Endometrium (tissue), 2 donors: ENCODE results near the gene WDR90.

Source experiments
- FAIRE-seq: peaks from 2 replicates; lab custom pipeline; 2012; peaks lifted over from hg19 to GRCh38; lab: Jason Lieb, UNC
- donor health status: control.
- donor health status: control.

WDR90 gene

GRCh38 chr16:638836-639235 lies 10.3 kb upstream of the WDR90 start:
- no peak for FAIRE-seq

- FAIRE-seq = no peak
These were observed 8.6 kb upstream of the WDR90 start for GRCh38 chr16:640614-641013.

GRCh38 chr16:641326-642188 lies 7.6 kb upstream of the WDR90 start, which contains the start of gene MCRIP2:
MCRIP2 (plus strand) TSS chr16:641828; CDS start chr16:641992, 164 bp downstream.
- FAIRE-seq = no peak

GRCh38 chr16:642189-643049 lies 6.7 kb upstream of the WDR90 start:
- FAIRE-seq = no peak

GRCh38 chr16:643050-643368 lies 6.2 kb upstream of the WDR90 start:
- no peak for FAIRE-seq

- FAIRE-seq = no peak
These were observed 4.6 kb upstream of the WDR90 start for GRCh38 chr16:644556-644955.

- FAIRE-seq = no peak
These were observed 3.1 kb upstream of the WDR90 start for GRCh38 chr16:645852-646678.

GRCh38 chr16:646679-647172 lies 2.4 kb upstream of the WDR90 start:
- FAIRE-seq = no peak

- no peak for FAIRE-seq
These were observed 1.8 kb upstream of the WDR90 start for GRCh38 chr16:647173-647902.

GRCh38 chr16:648071-648780 lies 939 bp upstream of the WDR90 start:
- FAIRE-seq = no peak

- no peak for FAIRE-seq
These were observed 466 bp downstream of the WDR90 start for GRCh38 chr16:649631-650030.

GRCh38 chr16:651844-652243 lies 2.7 kb downstream of the WDR90 start:
- no peak for FAIRE-seq

GRCh38 chr16:652454-653305 lies 3.5 kb downstream of the WDR90 start:
- no peak for FAIRE-seq

GRCh38 chr16:654034-654433 lies 4.9 kb downstream of the WDR90 start:
- FAIRE-seq = no peak

GRCh38 chr16:657487-657886 lies 8.3 kb downstream of the WDR90 start:
- no peak for FAIRE-seq

- no peak for FAIRE-seq
These were observed 9.8 kb downstream of the WDR90 start for GRCh38 chr16:658679-659571.

- no peak for FAIRE-seq
These were observed 10.5 kb downstream of the WDR90 start for GRCh38 chr16:659618-660017.

- FAIRE-seq = no peak
These were observed 10.9 kb downstream of the WDR90 start for GRCh38 chr16:660132-660458.
